AG09309 (cell line): ENCODE measurements around the gene SERINC3.
A peak's percentile ranks its signal among the peaks of the same experiment; 100 is the strongest.

ENCODE experiments used
- DNase-seq: peaks from one replicate; pipeline ENCODE4 v3.0.0-alpha.2; 2010; ENCODE audit warnings: low read depth
- H3K4me3 ChIP-seq: 2 replicates; pipeline ENCODE4 v1.5.1; 2011; ENCODE audit warnings: mild to moderate bottlenecking, low read depth, low read length, moderate library complexity; ENCODE audit not compliant: control insufficient read depth
- TF ChIP-seq, protein P1 (sequence below): IDR thresholded peaks from 2 replicates; pipeline ENCODE4 v1.5.1; 2011; ENCODE audit warnings: mild to moderate bottlenecking, low read depth, low read length, inconsistent platforms; ENCODE audit not compliant: insufficient read depth, control insufficient read depth; ENCODE audit errors: missing control alignments

SERINC3 gene

DNA sequence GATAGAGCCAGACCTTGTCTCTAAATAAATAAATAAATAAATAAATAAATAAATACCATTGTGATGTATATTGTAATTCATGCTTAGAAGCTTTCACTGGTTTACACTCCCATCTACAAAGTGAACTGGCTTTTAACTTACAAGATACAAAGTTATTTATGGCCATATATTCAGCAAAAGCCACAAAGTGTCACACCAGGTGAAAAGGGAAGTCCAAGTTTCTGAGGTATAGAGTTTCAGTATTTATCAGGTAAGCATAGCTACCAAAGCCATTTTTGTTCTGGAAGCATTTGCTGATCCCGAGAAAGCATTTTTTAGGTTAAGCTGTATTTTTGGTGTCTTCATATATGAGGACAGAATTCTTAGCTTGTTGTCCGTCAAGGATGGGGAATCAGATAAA lies 38.4 kb upstream of the SERINC3 start:
- H3K4me3 ChIP-seq, result no peak overlapping the region
- TF ChIP-seq, protein P1, sequence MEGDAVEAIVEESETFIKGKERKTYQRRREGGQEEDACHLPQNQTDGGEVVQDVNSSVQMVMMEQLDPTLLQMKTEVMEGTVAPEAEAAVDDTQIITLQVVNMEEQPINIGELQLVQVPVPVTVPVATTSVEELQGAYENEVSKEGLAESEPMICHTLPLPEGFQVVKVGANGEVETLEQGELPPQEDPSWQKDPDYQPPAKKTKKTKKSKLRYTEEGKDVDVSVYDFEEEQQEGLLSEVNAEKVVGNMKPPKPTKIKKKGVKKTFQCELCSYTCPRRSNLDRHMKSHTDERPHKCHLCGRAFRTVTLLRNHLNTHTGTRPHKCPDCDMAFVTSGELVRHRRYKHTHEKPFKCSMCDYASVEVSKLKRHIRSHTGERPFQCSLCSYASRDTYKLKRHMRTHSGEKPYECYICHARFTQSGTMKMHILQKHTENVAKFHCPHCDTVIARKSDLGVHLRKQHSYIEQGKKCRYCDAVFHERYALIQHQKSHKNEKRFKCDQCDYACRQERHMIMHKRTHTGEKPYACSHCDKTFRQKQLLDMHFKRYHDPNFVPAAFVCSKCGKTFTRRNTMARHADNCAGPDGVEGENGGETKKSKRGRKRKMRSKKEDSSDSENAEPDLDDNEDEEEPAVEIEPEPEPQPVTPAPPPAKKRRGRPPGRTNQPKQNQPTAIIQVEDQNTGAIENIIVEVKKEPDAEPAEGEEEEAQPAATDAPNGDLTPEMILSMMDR, result no peak
- no peak for DNase-seq

DNA sequence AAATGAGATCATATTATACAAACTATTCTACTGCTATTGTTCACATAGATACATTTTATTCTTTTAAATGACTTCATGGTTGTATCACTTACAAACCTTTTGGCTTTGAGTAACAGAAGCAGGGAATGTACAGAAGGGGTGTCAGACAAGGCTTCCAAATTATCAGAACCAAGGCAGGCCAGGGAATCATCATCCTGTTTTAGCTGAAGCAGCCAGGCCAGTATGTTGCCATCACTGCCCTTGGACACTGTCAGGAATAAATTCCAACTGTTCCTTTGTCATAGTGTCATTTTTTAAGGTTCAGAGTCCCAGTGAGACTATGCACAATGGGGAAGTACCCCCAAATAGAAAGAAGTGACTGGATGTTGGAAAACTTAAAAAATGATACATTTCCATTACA lies 37.4 kb upstream of the SERINC3 start:
- TF ChIP-seq, protein P1, result no peak
- H3K4me3 ChIP-seq, result no peak overlapping the region
- DNase-seq, result no peak

DNA sequence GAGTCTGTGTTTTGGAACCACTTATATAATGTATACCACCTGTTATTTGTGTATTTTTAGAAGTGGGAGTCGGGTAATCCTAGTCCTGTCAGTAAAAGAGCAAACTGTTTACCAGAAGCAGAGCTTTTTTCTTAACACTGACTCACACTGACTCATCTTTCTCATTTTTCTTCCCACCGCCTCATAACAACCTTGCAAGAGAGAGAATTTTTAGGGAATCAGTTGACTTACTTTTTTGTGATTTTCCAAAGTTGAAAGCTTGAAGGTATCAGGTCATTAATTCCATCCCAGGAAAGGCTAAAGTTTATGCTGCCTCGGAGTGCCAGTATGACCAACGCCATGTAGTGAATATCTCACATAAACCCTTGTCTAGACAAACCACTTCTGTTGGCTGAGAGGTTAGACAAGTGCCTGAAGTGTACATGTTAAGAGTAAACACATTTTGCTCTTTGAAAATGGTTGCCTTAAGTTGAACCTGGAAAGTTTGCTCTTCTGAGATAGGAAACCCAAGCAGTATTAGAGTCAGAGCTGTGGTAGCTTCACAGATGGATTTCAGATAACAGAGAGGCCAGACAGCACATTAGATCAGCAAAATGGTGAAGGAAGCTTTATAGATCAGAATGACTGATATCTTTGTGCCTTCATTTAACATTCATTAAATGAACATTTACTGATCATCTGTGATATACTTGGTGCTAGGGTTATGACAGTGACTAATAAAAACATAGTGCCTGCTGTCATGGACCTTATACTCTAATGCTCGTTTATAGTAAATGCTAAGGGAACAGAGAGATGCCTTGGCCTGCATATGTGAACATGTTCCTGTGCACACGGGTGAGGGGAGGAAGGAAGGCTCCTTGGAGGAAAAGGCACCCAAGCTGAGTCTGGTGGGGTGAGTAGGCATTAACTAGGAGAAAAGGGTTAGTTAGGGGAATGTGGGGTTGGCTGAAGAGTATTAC lies 31.4 kb upstream of the SERINC3 start:
- TF ChIP-seq, protein P1, result no peak
- peak; percentile 57 for DNase-seq
- H3K4me3 ChIP-seq, result no peak overlapping the region

DNA sequence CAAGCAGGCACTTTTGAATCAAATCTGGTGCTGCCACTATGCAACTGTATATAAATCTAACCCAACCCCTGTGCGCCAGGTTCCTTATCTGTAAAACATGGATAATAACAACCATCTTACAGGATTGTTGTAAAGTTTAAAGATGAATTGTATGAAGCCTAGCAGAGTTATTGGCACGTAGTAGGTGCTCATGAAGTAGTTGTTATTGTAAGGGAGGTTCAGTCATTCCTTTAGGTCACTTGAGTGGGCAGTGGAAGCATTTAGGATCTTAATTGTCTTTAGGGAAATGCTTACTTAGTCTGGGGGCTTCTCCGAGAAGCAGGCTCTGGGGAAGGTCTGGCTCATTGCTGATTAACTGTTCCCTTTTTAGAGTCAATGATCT lies 30.7 kb upstream of the SERINC3 start:
- DNase-seq, result no peak
- H3K4me3 ChIP-seq, result no peak overlapping the region
- TF ChIP-seq, protein P1, result no peak

DNA sequence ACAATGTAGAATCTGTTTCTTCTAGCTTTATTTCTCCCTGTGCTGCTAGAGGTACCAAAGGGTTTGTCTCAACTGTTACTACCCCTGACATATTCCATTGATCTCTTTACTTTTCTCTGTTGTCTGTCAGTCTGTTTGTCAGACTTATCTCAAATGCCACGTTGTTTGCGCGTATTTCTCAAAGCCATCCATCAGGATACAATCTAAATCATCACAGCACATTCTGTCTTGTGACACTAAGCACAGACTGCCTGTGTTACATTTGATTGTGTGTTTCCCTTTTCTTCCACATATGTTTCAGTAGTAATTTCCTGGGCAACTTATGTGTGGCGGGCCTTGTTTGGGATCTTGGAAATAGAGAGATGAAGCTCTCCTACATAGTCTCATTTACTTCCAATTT lies 30.2 kb upstream of the SERINC3 start:
- H3K4me3 ChIP-seq, result no peak overlapping the region
- TF ChIP-seq, protein P1, result no peak
- DNase-seq, result no peak

DNA sequence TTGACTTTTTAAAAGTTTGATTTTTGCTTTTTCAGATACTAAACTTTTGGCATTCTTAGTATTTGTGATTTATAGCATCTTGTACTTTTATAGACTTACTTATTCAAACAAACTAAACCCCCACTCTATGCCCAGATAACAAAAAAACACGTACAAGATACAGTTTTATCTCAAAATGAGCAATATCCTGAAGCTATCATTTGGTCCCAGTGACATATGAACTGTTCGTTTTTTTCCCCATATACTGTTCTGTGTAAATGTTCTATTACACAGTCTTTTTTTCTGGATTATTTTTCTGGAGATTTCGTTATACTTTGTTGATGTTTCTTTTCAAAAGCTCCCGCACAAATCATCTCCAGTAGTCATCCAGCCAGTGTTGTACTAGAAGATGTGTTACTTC lies 27.3 kb upstream of the SERINC3 start:
- H3K4me3 ChIP-seq, result no peak overlapping the region
- no peak for DNase-seq
- TF ChIP-seq, protein P1, result no peak
